HL-60 (cell line): ENCODE data around the gene ELF2.

Source experiments
- CTCF ChIP-seq: IDR thresholded peaks from one replicate; pipeline ENCODE4 v1.5.1; 2011; ENCODE audit warnings: low read length, control low read depth, inconsistent platforms; ENCODE audit not compliant: insufficient read depth
- GABPA ChIP-seq: IDR thresholded peaks from 2 replicates; pipeline ENCODE4 v1.6.1; 2012; ENCODE audit warnings: low read depth
- POLR2AphosphoS5 ChIP-seq: IDR thresholded peaks from 2 replicates; pipeline ENCODE4 v1.6.1; 2012; ENCODE audit warnings: low read depth
- REST ChIP-seq: IDR thresholded peaks from 2 replicates; pipeline ENCODE4 v1.6.1; 2012; ENCODE audit warnings: low read depth; ENCODE audit not compliant: insufficient replicate concordance
- SPI1 ChIP-seq: IDR thresholded peaks from 2 replicates; pipeline ENCODE4 v1.6.1; 2012; ENCODE audit warnings: low read depth, mild to moderate bottlenecking, borderline replicate concordance

GRCh38 chr4:139200102-139200501, 23.1 kb upstream of the ELF2 start:
- TF ChIP-seq CTCF, result no peak
- TF ChIP-seq POLR2AphosphoS5, result no peak
- no peak for TF ChIP-seq REST
- no peak for TF ChIP-seq GABPA
- TF ChIP-seq SPI1, result no peak
